ENCODE measurements around the gene NF1. TPM values are rescaled to one million over a fixed set of nuclear protein-coding genes. Genes with fewer than 3 reads are reported as not detected.
A peak's percentile ranks its signal among the peaks of the same experiment; 100 is the strongest.
"Not testable (repeated sequence)": the region's sequence is repeated elsewhere in the genome, so short reads cannot be mapped to it uniquely, and the experiment has no call there.

Gene NF1
- total RNA-seq, 2 donors from 2014 or later: 27.6 to 44.4 TPM

GRCh38 chr17:31311526-31311925 is 216.7 kb downstream of the NF1 start:
- no peaks in the 10 kb centered on the region for H3K9me3 Mint-ChIP-seq
- H3K4me3 Mint-ChIP-seq: peak overlapping the region; percentile 75
- H3K4me1 Mint-ChIP-seq: peaks cover 23% of the 10 kb centered on the region
- peak overlapping the region; percentile 85 for H3K27ac Mint-ChIP-seq
- no peaks in the 10 kb centered on the region for H3K27me3 Mint-ChIP-seq
- peaks cover 18% of the 10 kb centered on the region for H3K36me3 Mint-ChIP-seq (ENCODE audit: low read depth)
- ATAC-seq (replicated peaks): no peak

- Mint-ChIP-seq H3K4me1 (peaks cover 23% of the 10 kb centered on the region), H3K27ac (peak overlapping the region; percentile 85), H3K4me3 (peak overlapping the region; percentile 75), H3K36me3 (ENCODE audit: low read depth) (peaks cover 16% of the 10 kb centered on the region)
- not testable (repeated sequence) for ATAC-seq (replicated peaks); H3K27me3 Mint-ChIP-seq; H3K9me3 Mint-ChIP-seq
Observed at GRCh38 chr17:31312223-31312622, 217.4 kb downstream of the NF1 start.

GRCh38 chr17:31313982-31314781 is 219.4 kb downstream of the NF1 start, which contains the start of gene EVI2B:
Gene EVI2B, minus strand, starts transcription at chr17:31314054. Its CDS starts 8,445 bp downstream, at chr17:31305609.
- Mint-ChIP-seq H3K27me3 (no peaks in the 10 kb centered on the region), H3K4me1 (peaks cover 25% of the 10 kb centered on the region)

GRCh38 chr17:31314782-31315100 is 220.0 kb downstream of the NF1 start:
- H3K9me3 Mint-ChIP-seq: no peaks in the 10 kb centered on the region
- H3K36me3 Mint-ChIP-seq (ENCODE audit: low read depth): peaks cover 31% of the 10 kb centered on the region
- H3K4me1 Mint-ChIP-seq: peaks cover 25% of the 10 kb centered on the region
- no peaks in the 10 kb centered on the region for H3K27me3 Mint-ChIP-seq
- peak overlapping the region; percentile 85 for H3K27ac Mint-ChIP-seq
- H3K4me3 Mint-ChIP-seq: peak overlapping the region; percentile 75
- no peak for ATAC-seq (replicated peaks)

More at GRCh38 chr17:31313982-31314781, 219.4 kb downstream of the NF1 start, which contains the start of gene EVI2B:
- H3K4me3 Mint-ChIP-seq: peak within 1 kb of the TSS; percentile 75
- H3K9me3 Mint-ChIP-seq: no peaks in the 10 kb centered on the region
- peak; percentile 54 for ATAC-seq (replicated peaks)
- H3K27ac Mint-ChIP-seq: peak within 1 kb of the TSS; percentile 85
- peaks cover 26% of the 10 kb centered on the region for H3K36me3 Mint-ChIP-seq (ENCODE audit: low read depth)

- Mint-ChIP-seq H3K36me3 (ENCODE audit: low read depth) (peaks cover 31% of the 10 kb centered on the region), H3K4me1 (peaks cover 22% of the 10 kb centered on the region), H3K4me3 (peak overlapping the region; percentile 79), H3K27ac (peak overlapping the region; percentile 87), H3K27me3 (no peaks in the 10 kb centered on the region), H3K9me3 (no peaks in the 10 kb centered on the region)
- ATAC-seq (replicated peaks): peak; percentile 76
Observed at GRCh38 chr17:31318298-31318801, 223.6 kb downstream of the NF1 start.

- H3K27me3 Mint-ChIP-seq: no peaks in the 10 kb centered on the region
- ATAC-seq (replicated peaks): peak; percentile 37
- H3K27ac Mint-ChIP-seq: peak overlapping the region; percentile 87
- H3K36me3 Mint-ChIP-seq (ENCODE audit: low read depth): peaks cover 31% of the 10 kb centered on the region
- H3K4me1 Mint-ChIP-seq: peaks cover 22% of the 10 kb centered on the region
- no peaks in the 10 kb centered on the region for H3K9me3 Mint-ChIP-seq
- H3K4me3 Mint-ChIP-seq: peak overlapping the region; percentile 79
Observed at GRCh38 chr17:31318851-31319661, 224.3 kb downstream of the NF1 start.

- peaks cover 16% of the 10 kb centered on the region for H3K4me1 Mint-ChIP-seq
Observed at GRCh38 chr17:31320241-31320640, 225.5 kb downstream of the NF1 start.

GRCh38 chr17:31320791-31321190 is 226.0 kb downstream of the NF1 start:
- peaks cover 33% of the 10 kb centered on the region for H3K36me3 Mint-ChIP-seq (ENCODE audit: low read depth)
- peaks cover 16% of the 10 kb centered on the region for H3K4me1 Mint-ChIP-seq
- H3K27ac Mint-ChIP-seq: peak overlapping the region; percentile 93
- no peaks in the 10 kb centered on the region for H3K9me3 Mint-ChIP-seq
- no peak for ATAC-seq (replicated peaks)
- H3K4me3 Mint-ChIP-seq: peak overlapping the region; percentile 79
- no peaks in the 10 kb centered on the region for H3K27me3 Mint-ChIP-seq

More at GRCh38 chr17:31320241-31320640, 225.5 kb downstream of the NF1 start:
- no peak for ATAC-seq (replicated peaks)
- Mint-ChIP-seq H3K27me3 (no peaks in the 10 kb centered on the region), H3K36me3 (ENCODE audit: low read depth) (peaks cover 31% of the 10 kb centered on the region), H3K9me3 (no peaks in the 10 kb centered on the region), H3K27ac (peak overlapping the region; percentile 93), H3K4me3 (peak overlapping the region; percentile 79)

- peak within 1 kb of the TSS; percentile 93 for H3K27ac Mint-ChIP-seq
- H3K27me3 Mint-ChIP-seq: no peaks in the 10 kb centered on the region
- peaks cover 40% of the 10 kb centered on the region for H3K36me3 Mint-ChIP-seq (ENCODE audit: low read depth)
- peak; percentile 79 for ATAC-seq (replicated peaks)
- peaks cover 16% of the 10 kb centered on the region for H3K4me1 Mint-ChIP-seq
- H3K9me3 Mint-ChIP-seq: no peaks in the 10 kb centered on the region
- peak within 1 kb of the TSS; percentile 79 for H3K4me3 Mint-ChIP-seq
Observed at GRCh38 chr17:31321481-31321880, 226.7 kb downstream of the NF1 start, which contains the start of gene EVI2A. Gene EVI2A, minus strand, starts transcription at chr17:31321622. Its CDS starts 2,609 bp downstream, at chr17:31319013.

- ATAC-seq (replicated peaks): no peak
- Mint-ChIP-seq H3K4me3 (peak overlapping the region; percentile 79), H3K27me3 (no peaks in the 10 kb centered on the region), H3K9me3 (no peaks in the 10 kb centered on the region), H3K36me3 (ENCODE audit: low read depth) (peaks cover 44% of the 10 kb centered on the region), H3K4me1 (peaks cover 16% of the 10 kb centered on the region), H3K27ac (peak overlapping the region; percentile 93)
Observed at GRCh38 chr17:31321966-31322365, 227.2 kb downstream of the NF1 start.

- H3K36me3 Mint-ChIP-seq (ENCODE audit: low read depth): peaks cover 43% of the 10 kb centered on the region
Observed at GRCh38 chr17:31323551-31323950, 228.8 kb downstream of the NF1 start.

GRCh38 chr17:31327534-31328159 is 232.9 kb downstream of the NF1 start:
- ATAC-seq (replicated peaks): no peak
- Mint-ChIP-seq H3K36me3 (ENCODE audit: low read depth) (peaks cover 28% of the 10 kb centered on the region), H3K4me1 (peaks cover 8% of the 10 kb centered on the region), H3K27ac (no peak overlapping the region), H3K27me3 (no peaks in the 10 kb centered on the region), H3K4me3 (no peak overlapping the region), H3K9me3 (no peaks in the 10 kb centered on the region)

More at GRCh38 chr17:31323551-31323950, 228.8 kb downstream of the NF1 start:
- no peak for ATAC-seq (replicated peaks)
- Mint-ChIP-seq H3K4me3 (no peak overlapping the region), H3K27me3 (no peaks in the 10 kb centered on the region), H3K4me1 (peaks cover 14% of the 10 kb centered on the region), H3K9me3 (no peaks in the 10 kb centered on the region), H3K27ac (no peak overlapping the region)

GRCh38 chr17:31328160-31328535 is 233.4 kb downstream of the NF1 start:
- Mint-ChIP-seq H3K9me3 (no peaks in the 10 kb centered on the region), H3K36me3 (ENCODE audit: low read depth) (peaks cover 28% of the 10 kb centered on the region), H3K27me3 (no peaks in the 10 kb centered on the region), H3K27ac (no peak overlapping the region), H3K4me1 (peaks cover 8% of the 10 kb centered on the region), H3K4me3 (no peak overlapping the region)
- no peak for ATAC-seq (replicated peaks)

- H3K27me3 Mint-ChIP-seq: no peaks in the 10 kb centered on the region
- peaks cover 28% of the 10 kb centered on the region for H3K36me3 Mint-ChIP-seq (ENCODE audit: low read depth)
- ATAC-seq (replicated peaks): no peak
- peaks cover 8% of the 10 kb centered on the region for H3K4me1 Mint-ChIP-seq
- H3K4me3 Mint-ChIP-seq: no peak overlapping the region
- H3K27ac Mint-ChIP-seq: no peak overlapping the region
- no peaks in the 10 kb centered on the region for H3K9me3 Mint-ChIP-seq
Observed at GRCh38 chr17:31329221-31329620, 234.4 kb downstream of the NF1 start.
